Endothelial cell of umbilical vein (primary cell): ENCODE measurements around the gene MAGEC1.

Experiments used
- CTCF ChIP-seq, 2 donors: IDR thresholded peaks; 1 replicate in 1 of 2; 2 replicates in 1 of 2; pipeline ENCODE4 v1.5.1; 2011; ENCODE audit warnings: low read length in 2 of 2, mild to moderate bottlenecking in 2 of 2, moderate library complexity in 2 of 2, control low read depth in 1 of 2, inconsistent platforms in 1 of 2, low read depth in 1 of 2; ENCODE audit not compliant: insufficient read depth in 1 of 2; ENCODE audit errors: extremely low read depth in 1 of 2
- EZH2 ChIP-seq: IDR thresholded peaks from 2 replicates; pipeline ENCODE4 v1.6.1; 2012; ENCODE audit warnings: borderline replicate concordance, low read depth, mild to moderate bottlenecking, moderate library complexity, low read length, inconsistent platforms; ENCODE audit not compliant: severe bottlenecking
- FOS ChIP-seq: IDR thresholded peaks from 2 replicates; pipeline ENCODE4 v1.6.1; 2011; ENCODE audit warnings: mild to moderate bottlenecking, low read length, moderate library complexity, borderline replicate concordance; ENCODE audit not compliant: insufficient read depth
- GATA2 ChIP-seq: IDR thresholded peaks from 2 replicates; pipeline ENCODE4 v1.7.0; 2011; ENCODE audit warnings: low read depth, mild to moderate bottlenecking, moderate library complexity, mixed read lengths, low read length; ENCODE audit not compliant: insufficient read length, insufficient read depth
- MAX ChIP-seq: IDR thresholded peaks from 2 replicates; pipeline ENCODE4 v1.6.1; 2011; ENCODE audit not compliant: insufficient read depth, insufficient read length
- POLR2A ChIP-seq: IDR thresholded peaks from 2 replicates; pipeline ENCODE4 v1.6.1; 2012; ENCODE audit warnings: low read depth, mild to moderate bottlenecking, control low read depth, low read length
- POLR2AphosphoS5 ChIP-seq: IDR thresholded peaks from 2 replicates; pipeline ENCODE4 v1.6.1; 2012; ENCODE audit warnings: low read depth, mild to moderate bottlenecking, control low read depth, low read length, moderate library complexity; ENCODE audit not compliant: insufficient read depth

- no peak for TF ChIP-seq CTCF (IDR thresholded peaks at IDR 0.05; ENCODE audit: extremely low read depth in 1 of 2, insufficient read depth in 1 of 2, low read depth in 1 of 2, low read length in 2 of 2)
- no peak for TF ChIP-seq MAX
- no peak for TF ChIP-seq POLR2AphosphoS5
- TF ChIP-seq EZH2, result no peak
- TF ChIP-seq POLR2A, result no peak
- TF ChIP-seq FOS, result no peak
- no peak for TF ChIP-seq GATA2
Measured at GRCh38 chrX:141935645-141936044, 32.0 kb downstream of the MAGEC1 start.
